GM20000 (cell line): Measurements from ENCODE around the gene MUC20.
A peak's percentile ranks its signal among the peaks of the same experiment; 100 is the strongest.

Source experiments
- DNase-seq: peaks from one replicate; pipeline ENCODE4 v3.0.0; 2012; ENCODE audit warnings: low spot score
- CTCF ChIP-seq: IDR thresholded peaks from 2 replicates; pipeline ENCODE4 v1.5.1; 2012; ENCODE audit warnings: mild to moderate bottlenecking, control low read depth; ENCODE audit errors: extremely low read depth, missing control alignments

MUC20 gene

GRCh38 chr3:195690951-195691350, 29.8 kb upstream of the MUC20 start:
- DNase-seq, result peak; percentile 9
- no peak for TF ChIP-seq CTCF

GRCh38 chr3:195691596-195692353, 29.0 kb upstream of the MUC20 start:
- peak; percentile 18 for DNase-seq

- TF ChIP-seq CTCF, result no peak
- peak; percentile 7 for DNase-seq
These were observed 28.5 kb upstream of the MUC20 start for GRCh38 chr3:195692354-195692685.

GRCh38 chr3:195692781-195693427, 27.9 kb upstream of the MUC20 start:
- TF ChIP-seq CTCF, result no peak
- DNase-seq, result peak; percentile 7

GRCh38 chr3:195693428-195694216, 27.2 kb upstream of the MUC20 start:
- TF ChIP-seq CTCF, result no peak
- DNase-seq, result peak; percentile 20

- peak; percentile 20 for DNase-seq
These were observed 26.3 kb upstream of the MUC20 start for GRCh38 chr3:195694217-195695076.

GRCh38 chr3:195696632-195697278, 24.0 kb upstream of the MUC20 start:
- no peak for TF ChIP-seq CTCF
- peak; percentile 30 for DNase-seq
